Immature natural killer cell (primary cell): ENCODE results near the gene LRRC3. TPM values are rescaled to one million over a fixed set of nuclear protein-coding genes. Genes with fewer than 3 reads are reported as not detected.
A peak's percentile ranks its signal among the peaks of the same experiment; 100 is the strongest.

Experiments used
- DNase-seq, 3 donors: peaks; one replicate each; pipeline ENCODE4 v3.0.0; 2022; ENCODE audit warnings: mixed read lengths in 1 of 3
- H3K27ac Mint-ChIP-seq, 6 donors: one replicate each; pipeline ENCODE4 v1.8.0; 2020; ENCODE audit warnings: mixed read lengths in 6 of 6, mild to moderate bottlenecking in 5 of 6, inconsistent platforms in 4 of 6, moderate library complexity in 3 of 6
- H3K27me3 Mint-ChIP-seq, 3 donors: one replicate each; pipeline ENCODE4 v1.8.0; 2020 to 2021; ENCODE audit warnings: low read depth in 3 of 3, mild to moderate bottlenecking in 3 of 3, mixed read lengths in 3 of 3, moderate library complexity in 3 of 3, inconsistent platforms in 1 of 3
- H3K36me3 Mint-ChIP-seq, 3 donors: one replicate each; pipeline ENCODE4 v1.8.0; 2020; ENCODE audit warnings: mixed read lengths in 3 of 3, inconsistent platforms in 2 of 3, mild to moderate bottlenecking in 2 of 3
- H3K4me1 Mint-ChIP-seq, 2 donors: one replicate each; pipeline ENCODE4 v1.8.0; 2020; ENCODE audit warnings: inconsistent platforms in 2 of 2, mild to moderate bottlenecking in 2 of 2, mixed read lengths in 2 of 2, moderate library complexity in 1 of 2
- H3K4me3 Mint-ChIP-seq, 5 donors: one replicate each; pipeline ENCODE4 v1.8.0; 2020; ENCODE audit warnings: mild to moderate bottlenecking in 5 of 5, mixed read lengths in 5 of 5, inconsistent platforms in 3 of 5, moderate library complexity in 3 of 5
- H3K9me3 Mint-ChIP-seq, 6 donors: one replicate each; pipeline ENCODE4 v1.8.0; 2020; ENCODE audit warnings: mild to moderate bottlenecking in 6 of 6, mixed read lengths in 6 of 6, inconsistent platforms in 4 of 6, moderate library complexity in 3 of 6
- polyA plus RNA-seq, 3 donors: library from polyadenylated mRNA; unstranded; fragments of 300-500 nt; fragmentation: Illumina TruSeq; gene quantifications; one replicate each; pipeline ENCODE4 v1.2.3, GENCODE V29; 2021

Gene LRRC3
- polyA plus RNA-seq, 3 donors from 2014 or later = 0.29 TPM; not detected in 2

- DNase-seq = peak; percentile 18 to 41 (median 30)
- H3K4me3 Mint-ChIP-seq = no peak overlapping the region
- no peaks in the 10 kb centered on the region for H3K36me3 Mint-ChIP-seq
- H3K9me3 Mint-ChIP-seq = peaks cover 0 to 12% (median 4%) of the 10 kb centered on the region in 6 donors
- peaks cover 0 to 4% of the 10 kb centered on the region in 2 donors for H3K4me1 Mint-ChIP-seq
- peaks cover 4 to 8% (median 6%) of the 10 kb centered on the region in 3 donors for H3K27me3 Mint-ChIP-seq
- H3K27ac Mint-ChIP-seq = no peak overlapping the region
Measured at GRCh38 chr21:44487831-44488230, 32.5 kb downstream of the LRRC3 start.

GRCh38 chr21:44489962-44490361 is 34.7 kb downstream of the LRRC3 start:
- peaks cover 0 to 17% (median 8%) of the 10 kb centered on the region in 6 donors for H3K9me3 Mint-ChIP-seq
- H3K36me3 Mint-ChIP-seq = peaks cover 0 to 4% (median 0%) of the 10 kb centered on the region in 3 donors
- peaks cover 4 to 16% (median 8%) of the 10 kb centered on the region in 3 donors for H3K27me3 Mint-ChIP-seq
- no peak for DNase-seq
- no peak overlapping the region for H3K4me3 Mint-ChIP-seq
- peaks cover 0 to 4% of the 10 kb centered on the region in 2 donors for H3K4me1 Mint-ChIP-seq
- H3K27ac Mint-ChIP-seq = no peak overlapping the region

- Mint-ChIP-seq H3K9me3 (peaks cover 0 to 17% (median 8%) of the 10 kb centered on the region in 6 donors), H3K4me1 (peaks cover 0 to 2% of the 10 kb centered on the region in 2 donors), H3K27me3 (peaks cover 1 to 18% (median 8%) of the 10 kb centered on the region in 3 donors), H3K27ac (no peak overlapping the region), H3K4me3 (no peak overlapping the region), H3K36me3 (peaks cover 0 to 4% (median 0%) of the 10 kb centered on the region in 3 donors)
- no peak for DNase-seq
Measured at GRCh38 chr21:44490405-44490804, 35.1 kb downstream of the LRRC3 start.

GRCh38 chr21:44490816-44491215 is 35.5 kb downstream of the LRRC3 start:
- Mint-ChIP-seq H3K36me3 (peaks cover 0 to 4% (median 0%) of the 10 kb centered on the region in 3 donors), H3K27ac (no peak overlapping the region), H3K9me3 (peaks cover 0 to 17% (median 8%) of the 10 kb centered on the region in 6 donors), H3K4me3 (no peak overlapping the region), H3K27me3 (peaks cover 1 to 19% (median 8%) of the 10 kb centered on the region in 3 donors), H3K4me1 (peaks cover 0 to 2% of the 10 kb centered on the region in 2 donors)
- no peak for DNase-seq

- H3K9me3 Mint-ChIP-seq = peaks cover 0 to 17% (median 8%) of the 10 kb centered on the region in 6 donors
- peaks cover 1 to 19% (median 10%) of the 10 kb centered on the region in 3 donors for H3K27me3 Mint-ChIP-seq
- no peak overlapping the region for H3K4me3 Mint-ChIP-seq
- H3K36me3 Mint-ChIP-seq = peaks cover 0 to 4% (median 0%) of the 10 kb centered on the region in 3 donors
- H3K27ac Mint-ChIP-seq = no peak overlapping the region
- no peaks in the 10 kb centered on the region for H3K4me1 Mint-ChIP-seq
- DNase-seq = no peak
Measured at GRCh38 chr21:44492567-44493385, 37.5 kb downstream of the LRRC3 start.

GRCh38 chr21:44494418-44494817 is 39.1 kb downstream of the LRRC3 start:
- peaks cover 0 to 4% (median 0%) of the 10 kb centered on the region in 3 donors for H3K36me3 Mint-ChIP-seq
- H3K4me1 Mint-ChIP-seq = no peaks in the 10 kb centered on the region
- no peak overlapping the region for H3K27ac Mint-ChIP-seq
- H3K27me3 Mint-ChIP-seq = peaks cover 0 to 19% (median 9%) of the 10 kb centered on the region in 3 donors
- peaks cover 0 to 17% (median 8%) of the 10 kb centered on the region in 6 donors for H3K9me3 Mint-ChIP-seq
- no peak for DNase-seq
- H3K4me3 Mint-ChIP-seq = no peak overlapping the region

- Mint-ChIP-seq H3K27me3 (peaks cover 0 to 18% (median 9%) of the 10 kb centered on the region in 3 donors), H3K4me1 (no peaks in the 10 kb centered on the region), H3K36me3 (peaks cover 0 to 4% (median 0%) of the 10 kb centered on the region in 3 donors), H3K4me3 (no peak overlapping the region), H3K27ac (no peak overlapping the region), H3K9me3 (peaks cover 0 to 17% (median 8%) of the 10 kb centered on the region in 6 donors)
- DNase-seq = no peak
Measured at GRCh38 chr21:44494956-44495355, 39.6 kb downstream of the LRRC3 start.

GRCh38 chr21:44495611-44496563 is 40.6 kb downstream of the LRRC3 start:
- no peak overlapping the region for H3K4me3 Mint-ChIP-seq
- H3K4me1 Mint-ChIP-seq = no peaks in the 10 kb centered on the region
- DNase-seq = no peak
- H3K27ac Mint-ChIP-seq = no peak overlapping the region
- peaks cover 0 to 17% (median 8%) of the 10 kb centered on the region in 6 donors for H3K9me3 Mint-ChIP-seq
- H3K27me3 Mint-ChIP-seq = peaks cover 0 to 14% (median 11%) of the 10 kb centered on the region in 3 donors
- peaks cover 0 to 4% (median 0%) of the 10 kb centered on the region in 3 donors for H3K36me3 Mint-ChIP-seq

- H3K4me3 Mint-ChIP-seq = no peak overlapping the region
- peaks cover 0 to 14% (median 11%) of the 10 kb centered on the region in 3 donors for H3K27me3 Mint-ChIP-seq
- H3K9me3 Mint-ChIP-seq = peaks cover 0 to 15% (median 8%) of the 10 kb centered on the region in 6 donors
- peaks cover 0 to 4% (median 0%) of the 10 kb centered on the region in 3 donors for H3K36me3 Mint-ChIP-seq
- no peak for DNase-seq
- H3K4me1 Mint-ChIP-seq = no peaks in the 10 kb centered on the region
- no peak overlapping the region for H3K27ac Mint-ChIP-seq
Measured at GRCh38 chr21:44496564-44497550, 41.5 kb downstream of the LRRC3 start.

- no peak for DNase-seq
- no peaks in the 10 kb centered on the region for H3K4me1 Mint-ChIP-seq
- H3K27me3 Mint-ChIP-seq = peaks cover 0 to 10% (median 9%) of the 10 kb centered on the region in 3 donors
- H3K36me3 Mint-ChIP-seq = peaks cover 0 to 4% (median 0%) of the 10 kb centered on the region in 3 donors
- H3K27ac Mint-ChIP-seq = no peak overlapping the region
- H3K4me3 Mint-ChIP-seq = no peak overlapping the region
- peaks cover 0 to 7% (median 5%) of the 10 kb centered on the region in 6 donors for H3K9me3 Mint-ChIP-seq
Measured at GRCh38 chr21:44497703-44498126, 42.4 kb downstream of the LRRC3 start.

- Mint-ChIP-seq H3K27me3 (peaks cover 0 to 8% (median 5%) of the 10 kb centered on the region in 3 donors), H3K36me3 (no peaks in the 10 kb centered on the region), H3K27ac (no peak overlapping the region), H3K4me1 (no peaks in the 10 kb centered on the region), H3K9me3 (no peaks in the 10 kb centered on the region), H3K4me3 (no peak overlapping the region)
- no peak for DNase-seq
Measured at GRCh38 chr21:44498280-44499210, 43.2 kb downstream of the LRRC3 start.

- H3K27me3 Mint-ChIP-seq = peaks cover 0 to 8% (median 5%) of the 10 kb centered on the region in 3 donors
- no peaks in the 10 kb centered on the region for H3K36me3 Mint-ChIP-seq
- H3K4me1 Mint-ChIP-seq = no peaks in the 10 kb centered on the region
- no peak overlapping the region for H3K27ac Mint-ChIP-seq
- H3K4me3 Mint-ChIP-seq = no peak overlapping the region
- no peaks in the 10 kb centered on the region for H3K9me3 Mint-ChIP-seq
- no peak for DNase-seq
Measured at GRCh38 chr21:44499211-44499560, 43.9 kb downstream of the LRRC3 start.
